Stimulated activated CD8-positive, alpha-beta memory T cell treated with anti-CD3 and anti-CD28 coated beads, Interleukin-7, amount 100 ng/mL, for 4 hours (primary cell): Measurements from ENCODE around the gene ZNF511.
A peak's percentile ranks its signal among the peaks of the same experiment; 100 is the strongest.

Experiments
- DNase-seq, 2 donors: peaks; one replicate each; pipeline ENCODE4 v3.0.0-alpha.2; 2020; ENCODE audit warnings: low read depth in 2 of 2

The ZNF511 gene

GRCh38 chr10:133353202-133353959 is 44.7 kb downstream of the ZNF511 start:
- DNase-seq = no peak

DNA sequence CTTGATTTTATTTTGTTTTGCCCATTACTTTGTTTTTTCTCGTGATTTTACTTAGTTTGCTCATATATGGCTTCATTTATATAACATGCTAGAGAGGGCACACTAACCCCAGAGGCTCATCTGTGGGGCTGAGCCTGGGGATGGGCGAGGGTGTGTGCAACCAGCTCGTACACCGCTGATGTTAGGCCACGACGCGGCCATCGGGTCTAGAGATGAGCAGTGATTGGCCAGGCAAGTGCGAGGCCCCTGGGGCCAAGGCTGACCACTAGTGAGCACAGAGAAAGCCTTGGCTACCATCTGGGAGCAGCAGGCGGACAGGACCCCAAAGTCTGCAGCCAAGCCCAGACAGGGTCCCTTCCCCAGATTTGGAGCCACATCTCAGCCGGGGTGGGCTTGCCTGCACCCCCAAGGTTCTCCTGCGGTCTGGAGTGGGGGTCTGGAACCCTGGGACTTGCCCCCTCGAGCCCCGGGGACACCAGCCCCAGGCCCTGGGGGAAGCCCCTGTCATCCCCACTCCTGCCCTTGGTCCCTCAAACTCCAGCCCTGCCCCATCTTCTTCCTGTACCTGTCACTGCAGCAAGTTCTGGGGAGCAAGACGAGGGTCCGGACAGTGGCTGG is 45.4 kb downstream of the ZNF511 start:
- no peak for DNase-seq

DNA sequence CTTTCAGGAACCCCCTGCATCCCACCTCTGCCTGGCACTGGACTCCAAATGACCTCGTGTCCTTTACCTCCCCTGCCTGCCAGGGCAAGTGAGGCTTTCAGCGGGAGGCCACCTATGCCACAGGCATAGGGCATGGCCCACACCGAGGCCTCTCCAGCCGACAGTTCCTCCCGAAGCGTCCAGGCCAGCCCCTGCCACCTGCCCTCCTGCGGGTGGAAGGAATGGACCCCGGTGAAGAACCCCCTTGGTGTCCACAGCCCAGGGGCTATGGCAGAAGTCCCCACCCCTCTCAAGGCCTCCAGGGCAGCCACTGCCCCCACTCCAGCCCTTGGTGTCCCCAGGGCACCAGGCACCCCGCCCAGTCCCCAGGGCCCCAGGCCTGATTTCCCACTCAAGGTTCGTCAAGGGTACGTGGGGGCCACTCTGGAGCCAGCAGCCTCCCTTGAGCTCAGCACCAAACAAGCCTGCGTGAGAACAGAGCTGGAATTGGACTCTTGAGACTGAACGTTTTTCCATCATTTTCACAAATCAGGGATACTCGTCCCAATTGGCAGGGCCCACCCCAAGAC is 46.0 kb downstream of the ZNF511 start:
- no peak for DNase-seq

DNA sequence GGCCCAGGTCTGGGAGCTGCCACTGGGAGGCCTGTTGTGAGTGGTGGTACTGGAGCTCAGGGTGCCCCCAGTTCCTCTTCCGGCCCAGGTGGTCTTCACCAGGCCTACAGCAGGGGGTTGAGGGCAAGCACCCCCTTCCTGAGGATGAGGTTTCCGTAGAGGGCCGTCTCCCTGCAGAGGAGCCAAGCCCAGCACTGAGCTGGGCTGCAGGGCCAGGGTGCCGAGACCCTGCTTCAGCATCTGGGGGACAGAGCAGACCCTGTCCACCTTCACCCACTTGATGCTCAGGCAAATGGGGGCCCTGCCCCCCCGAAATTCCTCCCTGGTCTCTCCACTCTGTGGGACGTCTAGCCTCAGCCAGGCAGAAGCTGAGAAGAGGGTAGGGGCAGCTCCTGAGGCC is 46.6 kb downstream of the ZNF511 start:
- DNase-seq = no peak

- no peak for DNase-seq
Measured at GRCh38 chr10:133355991-133356390, 47.3 kb downstream of the ZNF511 start.

GRCh38 chr10:133356549-133357284 is 48.0 kb downstream of the ZNF511 start:
- no peak for DNase-seq

- peak; percentile 50 to 69 for DNase-seq
Measured at GRCh38 chr10:133357285-133358161, 48.8 kb downstream of the ZNF511 start, which contains the start of gene FUOM. Gene FUOM, minus strand, starts transcription at chr10:133358019. Its CDS starts 12 bp downstream, at chr10:133358007.

DNA sequence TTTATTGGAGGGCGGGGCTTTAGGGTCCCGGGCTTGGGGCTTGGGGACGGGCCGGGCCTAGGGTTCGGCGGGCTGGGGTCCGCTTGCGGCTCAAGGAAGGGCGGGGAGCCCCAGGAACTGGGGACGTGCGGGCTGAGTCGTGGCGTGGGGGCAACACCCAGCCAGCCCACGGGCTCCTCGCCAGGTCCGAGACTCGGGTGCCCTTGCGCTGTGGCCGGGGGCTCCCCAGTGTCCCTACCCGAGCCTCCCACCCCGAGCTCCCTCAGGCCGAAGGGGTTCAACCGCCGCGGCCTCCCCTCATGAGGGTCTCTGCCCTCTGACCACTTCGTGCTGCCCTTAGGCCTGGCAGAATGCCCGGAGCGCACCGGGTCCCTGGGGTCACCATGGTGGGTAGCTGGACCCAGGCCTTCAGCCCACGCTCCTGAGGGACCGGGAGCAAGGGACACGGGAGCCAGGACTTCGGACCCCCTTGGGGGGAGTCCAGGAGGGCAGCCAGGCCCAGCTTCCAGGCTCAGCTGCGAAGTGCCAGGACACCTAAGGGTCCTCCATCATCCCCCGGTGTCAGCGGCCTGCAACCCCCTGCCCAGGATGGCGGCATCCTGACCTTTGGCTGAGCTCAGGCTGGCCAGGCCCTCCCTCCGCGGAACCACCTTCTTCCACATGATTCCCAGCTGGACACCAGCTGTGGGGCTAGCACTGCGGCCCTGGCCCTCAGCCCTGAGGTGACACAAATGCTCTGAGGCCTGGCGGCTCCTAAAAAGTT is 49.6 kb downstream of the ZNF511 start:
- no peak for DNase-seq

DNA sequence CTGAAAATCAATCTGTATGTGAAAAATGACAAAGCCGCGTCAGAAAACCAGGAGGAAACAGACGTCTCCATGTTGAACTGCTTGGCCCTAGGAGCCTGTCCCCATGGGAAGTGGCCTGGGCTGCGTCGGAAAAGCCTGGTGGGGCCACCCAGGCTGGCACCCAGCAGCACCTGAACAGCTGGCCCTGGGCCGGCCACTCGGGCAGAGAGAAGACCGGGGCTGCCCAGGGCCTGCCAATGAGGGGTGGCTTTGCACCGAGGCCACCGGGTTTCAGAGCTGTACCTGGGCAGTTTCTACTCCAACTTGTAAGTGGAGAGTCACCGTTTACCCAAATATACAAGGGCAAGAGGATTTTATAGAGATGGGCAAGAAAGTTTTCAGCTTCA is 50.2 kb downstream of the ZNF511 start:
- DNase-seq = no peak

DNA sequence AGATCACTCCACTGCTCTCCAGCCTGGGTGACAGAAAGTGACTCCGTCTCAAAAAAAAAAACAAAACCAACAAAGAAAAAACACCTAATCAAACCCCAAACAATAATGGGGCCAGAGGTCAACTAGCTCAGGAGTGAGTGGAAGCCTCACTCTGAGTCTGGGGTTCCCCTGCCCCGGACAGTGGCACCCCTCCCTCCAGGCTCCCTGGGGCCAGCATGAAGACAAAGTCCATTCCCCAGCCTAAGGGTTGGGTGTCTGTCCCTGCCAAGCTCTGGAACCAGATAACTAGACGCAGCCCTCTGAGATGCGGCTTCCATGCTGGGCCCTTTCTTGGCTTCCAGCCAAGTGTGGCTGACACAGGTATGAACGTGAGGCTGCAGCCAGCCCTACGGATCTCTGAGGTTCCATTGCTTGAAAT is 50.8 kb downstream of the ZNF511 start:
- DNase-seq = no peak

DNA sequence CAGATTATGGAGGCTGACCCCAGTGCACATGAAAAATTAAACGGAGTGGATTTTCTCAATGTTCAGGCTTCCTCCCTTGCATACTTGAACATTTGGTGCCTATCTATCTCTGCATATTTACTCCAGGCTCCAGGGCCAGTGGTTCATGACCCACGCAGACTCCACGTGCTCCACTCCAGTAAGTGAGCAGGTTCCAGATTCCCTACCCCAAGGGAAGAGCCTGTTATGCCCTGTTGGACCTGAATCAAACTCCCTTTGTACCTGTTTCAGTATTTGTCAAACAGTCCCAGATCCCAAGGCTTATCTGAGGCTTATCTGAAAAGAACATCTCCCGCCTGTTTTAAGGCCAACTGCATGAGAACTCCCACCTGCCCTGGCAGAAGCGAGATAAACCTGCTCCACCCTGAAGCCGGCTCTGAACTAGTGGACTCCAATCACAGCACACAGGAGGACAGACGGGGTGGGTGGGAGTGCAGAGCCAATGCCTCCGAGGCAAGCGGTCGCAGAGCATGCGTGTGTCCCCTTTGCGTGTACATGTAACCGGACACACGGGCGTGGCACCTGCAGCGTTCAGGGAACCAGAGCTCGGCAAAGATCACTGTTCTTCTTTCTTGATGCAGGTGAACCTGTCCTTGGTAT is 51.4 kb downstream of the ZNF511 start:
- no peak for DNase-seq

DNA sequence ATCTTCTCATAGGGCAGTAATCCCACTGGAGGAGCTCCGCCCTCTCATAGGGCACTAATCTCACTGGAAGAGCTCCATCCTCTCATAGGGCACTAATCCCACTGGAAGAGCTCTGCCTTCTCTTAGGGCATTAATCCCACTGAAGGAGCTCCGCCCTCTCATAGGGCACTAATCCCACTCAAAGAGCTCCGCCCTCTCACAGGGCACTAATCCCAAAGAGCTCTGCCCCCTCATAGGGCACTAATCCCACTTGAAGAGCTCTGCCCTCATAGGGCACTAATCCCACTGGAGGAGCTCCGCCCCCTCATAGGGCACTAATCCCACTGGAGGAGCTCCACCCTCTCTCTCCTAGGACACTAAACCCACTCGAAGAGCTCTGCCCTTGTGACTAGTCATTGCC is 52.5 kb downstream of the ZNF511 start:
- no peak for DNase-seq

- DNase-seq = no peak
Measured at GRCh38 chr10:133361773-133362441, 53.2 kb downstream of the ZNF511 start.
